HG03135 (cell line): ENCODE data around the gene SUSD3.

Experiments used
- ATAC-seq: cut with Tn5 transposase; IDR thresholded peaks from one replicate; pipeline ENCODE4 v1.9.1; 2021; ENCODE audit warnings: mild to moderate bottlenecking, moderate library complexity; ENCODE audit not compliant: unreplicated experiment

Gene SUSD3

DNA sequence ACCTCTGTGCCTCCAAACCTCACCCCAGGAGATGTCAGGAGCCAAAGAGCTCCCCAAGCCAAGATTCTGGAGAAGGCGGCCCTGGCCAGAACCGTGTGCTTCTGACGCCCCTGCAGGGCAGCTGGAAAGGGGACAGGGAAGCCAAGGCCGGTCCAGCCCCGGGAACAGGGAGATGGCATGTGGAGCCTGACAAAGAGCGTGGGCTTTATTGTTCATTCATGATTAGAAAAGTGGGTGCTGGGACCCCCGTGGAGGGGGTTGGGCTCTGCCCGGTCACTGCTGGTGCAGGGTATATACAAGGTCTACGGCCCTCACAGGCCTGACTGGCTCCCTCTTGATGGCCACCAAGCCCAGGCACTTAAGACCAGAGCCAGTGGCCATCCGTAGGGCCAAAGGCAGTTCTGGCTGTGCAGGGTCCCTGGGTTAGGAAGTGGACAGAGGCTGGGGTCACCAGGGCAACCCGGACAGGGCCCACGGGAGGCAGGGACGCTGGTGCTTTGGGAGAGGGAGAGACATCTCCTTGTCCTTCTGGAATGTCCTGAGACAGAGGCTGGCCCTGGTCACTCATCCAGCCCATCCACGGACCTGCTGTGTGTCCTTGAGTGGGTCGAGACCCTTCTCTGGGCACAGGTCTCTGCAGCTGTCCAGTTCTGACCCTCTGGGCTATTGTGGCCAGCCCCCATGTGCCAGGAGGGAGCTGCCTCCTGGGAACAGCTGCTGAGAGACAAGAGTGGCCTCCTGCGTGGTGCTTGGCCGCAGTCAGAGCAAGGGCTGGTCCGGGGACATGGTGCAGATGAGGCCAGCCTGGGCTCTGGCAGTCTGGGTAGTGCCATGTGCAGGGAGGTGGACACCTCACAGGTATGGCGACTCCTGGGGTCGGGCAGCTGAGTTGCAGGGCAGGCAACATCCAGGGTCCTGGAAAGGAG is 63.1 kb downstream of the SUSD3 start:
- no peak for ATAC-seq

DNA sequence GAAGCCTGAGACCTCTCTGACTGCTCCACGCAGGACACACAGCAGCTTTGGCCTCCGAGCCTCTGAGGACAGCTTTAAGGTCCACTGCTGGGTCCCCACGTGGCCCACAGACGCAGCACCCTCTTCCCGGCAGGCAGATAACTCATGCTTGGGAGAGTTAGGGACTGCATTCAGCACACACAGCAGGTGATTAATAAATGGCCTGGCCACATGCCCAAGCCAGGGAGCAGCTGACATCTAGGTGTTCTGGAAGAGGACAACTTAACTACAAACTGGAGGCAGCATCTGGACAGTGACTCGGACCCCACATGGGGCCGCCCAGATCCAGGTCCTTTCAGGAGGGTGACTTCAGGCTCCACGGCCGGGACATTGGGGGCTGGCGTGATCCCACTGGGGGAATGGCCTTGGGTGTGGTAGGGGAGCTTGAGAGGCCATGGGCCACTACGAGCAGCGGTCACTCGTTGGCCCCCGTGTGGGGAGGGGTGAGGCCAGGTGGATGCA is 64.3 kb downstream of the SUSD3 start:
- ATAC-seq = no peak

GRCh38 chr9:93123561-93124283 is 65.2 kb downstream of the SUSD3 start:
- no peak for ATAC-seq

DNA sequence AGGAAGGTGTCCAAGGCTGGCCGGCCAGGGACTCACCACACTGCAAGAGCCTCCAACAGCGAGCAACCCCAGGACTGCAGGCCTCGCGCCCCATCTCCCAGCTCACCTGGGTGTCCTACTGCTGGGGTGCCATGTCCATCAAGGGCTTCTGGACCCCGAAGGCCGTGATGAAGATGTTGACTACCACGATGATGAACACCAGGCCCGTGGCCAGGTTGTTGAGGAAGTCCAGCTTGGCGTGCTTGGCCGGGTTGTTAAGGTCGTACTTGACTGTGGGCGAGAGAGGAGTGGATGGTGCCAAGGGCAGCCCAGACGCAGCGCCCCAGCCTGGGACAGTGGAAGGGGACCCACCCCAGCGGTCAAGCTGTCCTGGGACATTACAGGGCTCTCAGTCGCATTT is 66.3 kb downstream of the SUSD3 start:
- ATAC-seq = no peak

GRCh38 chr9:93125331-93125894 is 66.9 kb downstream of the SUSD3 start:
- ATAC-seq = no peak

- ATAC-seq = no peak
Observed at GRCh38 chr9:93126151-93126781, 67.8 kb downstream of the SUSD3 start.

GRCh38 chr9:93126825-93127368 is 68.4 kb downstream of the SUSD3 start:
- no peak for ATAC-seq

DNA sequence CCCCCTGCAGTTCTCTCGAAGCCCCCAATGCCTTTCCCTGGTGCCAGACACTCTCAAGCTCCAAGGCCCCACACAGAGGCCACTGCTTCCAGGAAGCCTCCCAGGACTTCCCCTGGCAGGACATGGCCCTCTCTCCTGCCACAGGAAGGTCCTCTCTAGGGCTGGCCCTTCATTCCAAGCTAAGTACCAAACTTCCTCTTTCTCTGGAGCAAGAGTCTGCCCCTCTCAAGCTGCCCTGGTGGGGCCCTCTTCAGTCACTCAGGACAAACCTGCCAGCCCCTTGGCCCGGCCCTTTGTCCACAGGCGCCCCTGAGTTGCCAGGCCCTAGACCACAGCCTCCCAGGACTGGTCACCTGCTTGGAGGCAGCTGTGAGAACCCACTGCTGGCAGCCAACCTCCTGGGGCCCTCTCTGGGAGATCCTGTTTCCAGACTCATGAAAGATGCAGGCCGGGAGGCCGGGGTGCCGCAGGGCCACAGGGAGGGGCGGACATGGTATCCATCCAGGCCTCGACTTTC is 69.0 kb downstream of the SUSD3 start:
- no peak for ATAC-seq

DNA sequence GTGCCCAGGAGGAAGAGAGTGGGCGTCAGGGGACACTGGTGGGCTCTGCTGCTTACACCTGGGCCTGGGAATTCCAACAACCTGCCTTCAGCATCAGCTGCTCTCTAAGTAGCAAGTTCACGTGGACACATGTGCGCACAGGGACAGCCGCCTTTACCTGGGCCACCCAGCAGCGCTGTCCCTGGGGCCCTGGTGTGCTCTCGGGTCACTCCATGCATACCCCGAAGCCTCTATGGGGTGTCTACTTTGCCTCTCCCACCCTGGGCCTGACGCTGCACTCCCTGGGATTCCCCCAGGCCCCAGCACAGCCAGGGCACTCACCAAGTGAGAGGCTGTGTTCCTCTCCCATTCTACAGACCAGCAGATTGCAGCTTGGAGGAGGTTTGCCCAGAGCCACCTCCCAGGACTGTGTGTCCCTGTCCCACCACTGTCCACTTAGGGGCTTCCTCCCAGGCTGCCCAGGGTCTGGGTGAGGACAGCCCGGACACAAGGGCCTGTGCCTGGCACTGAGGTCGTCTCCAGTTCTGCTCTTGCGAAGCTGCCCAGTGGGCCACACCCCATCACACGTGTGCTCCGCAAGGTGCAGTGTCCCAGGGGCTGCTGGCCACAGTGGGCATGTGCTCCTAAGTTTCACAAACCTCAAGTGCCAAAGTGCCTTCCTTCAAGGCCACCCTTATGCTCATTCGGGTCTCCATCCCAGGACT is 69.7 kb downstream of the SUSD3 start:
- ATAC-seq = no peak

DNA sequence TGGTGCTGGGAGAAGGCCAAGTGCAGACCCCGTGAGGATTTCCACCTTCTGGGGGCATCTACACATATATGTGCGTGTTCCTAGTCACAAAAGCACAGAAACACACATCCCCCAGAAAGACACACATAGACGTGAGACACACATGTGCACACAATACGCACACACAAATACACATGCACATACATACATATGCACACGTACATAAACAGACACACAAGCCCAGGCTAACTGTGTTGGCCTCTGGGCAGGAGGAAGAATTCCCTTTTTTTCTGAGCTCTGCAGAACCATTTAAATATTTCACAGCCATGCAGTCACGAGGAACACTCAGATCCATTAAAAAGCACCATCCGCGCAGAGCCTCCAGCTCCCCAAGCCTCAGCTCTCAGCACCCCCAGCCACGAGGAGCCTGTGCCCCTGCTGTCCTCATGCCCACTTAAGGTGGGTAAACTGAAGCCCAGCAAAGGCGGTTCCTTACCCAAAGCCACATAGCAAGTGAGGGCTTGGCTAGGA is 70.3 kb downstream of the SUSD3 start:
- no peak for ATAC-seq

- ATAC-seq = no peak
Observed at GRCh38 chr9:93129286-93129685, 70.8 kb downstream of the SUSD3 start.

DNA sequence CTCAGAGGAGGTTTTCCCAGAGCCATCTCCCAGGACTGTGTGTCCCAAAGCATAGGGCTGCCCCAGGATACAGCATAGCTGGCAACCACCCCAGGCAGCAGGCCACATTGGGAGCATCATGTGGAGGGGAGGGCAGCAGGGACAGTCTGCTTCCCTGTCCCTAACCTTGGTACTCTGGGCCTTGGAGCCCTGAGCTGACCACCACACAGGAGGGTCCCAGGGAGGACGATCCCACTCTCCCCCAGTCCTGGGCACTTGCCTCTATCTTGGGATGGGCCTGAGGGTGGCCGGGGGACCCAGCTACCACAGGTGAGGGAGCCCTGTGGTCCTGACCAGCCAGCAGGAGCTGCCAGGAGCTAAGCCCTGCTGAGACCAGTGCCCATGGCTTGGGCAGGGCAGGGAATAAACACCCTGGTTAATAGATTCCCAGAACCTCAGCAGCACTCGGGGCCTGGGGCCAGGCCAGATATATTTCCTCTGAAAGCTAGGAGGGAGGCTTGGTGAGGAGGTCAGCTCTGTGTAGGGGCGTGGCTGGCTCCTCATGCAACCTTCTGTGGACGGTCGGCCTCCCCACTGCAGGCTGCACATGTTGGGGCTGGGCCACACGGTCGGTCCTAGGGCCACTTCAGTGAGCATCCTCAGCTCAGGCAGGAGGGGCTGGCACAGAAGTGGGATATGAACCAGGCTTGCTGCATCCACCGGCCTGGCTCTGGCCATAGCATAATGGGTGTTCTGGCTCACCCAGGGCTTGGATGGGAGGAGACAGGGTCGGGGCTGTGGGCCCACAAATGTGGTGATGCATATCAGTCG is 71.4 kb downstream of the SUSD3 start:
- ATAC-seq = no peak

DNA sequence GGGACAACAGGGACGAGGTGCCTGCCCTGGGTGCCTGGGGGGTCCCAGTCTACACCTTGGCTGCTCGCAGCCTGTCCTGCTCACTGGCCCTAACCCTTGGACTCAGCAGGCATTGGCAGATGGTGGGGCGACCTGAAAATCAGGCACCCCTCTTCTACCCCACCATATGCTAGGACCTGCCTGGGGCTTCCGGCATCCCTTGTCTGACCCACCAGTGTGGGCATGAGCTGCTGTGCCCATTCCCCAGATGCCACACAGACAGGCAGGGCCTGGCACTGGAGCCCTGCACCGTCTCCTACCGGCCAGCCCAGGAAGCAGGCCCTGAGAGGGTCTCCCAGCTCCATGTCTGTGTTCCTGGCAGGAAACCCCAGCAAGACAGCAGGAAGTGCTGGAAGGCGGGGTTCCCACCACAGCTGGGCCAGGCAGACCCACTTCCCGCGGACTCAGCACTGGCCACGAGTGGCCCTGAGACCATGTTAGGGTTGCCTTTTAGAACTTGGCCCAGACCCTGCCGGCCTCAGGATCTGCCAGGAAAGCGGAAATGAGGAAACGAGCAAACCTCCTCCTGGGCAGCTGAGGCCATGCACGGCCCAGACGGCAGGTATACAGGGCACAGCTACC is 72.5 kb downstream of the SUSD3 start:
- no peak for ATAC-seq

DNA sequence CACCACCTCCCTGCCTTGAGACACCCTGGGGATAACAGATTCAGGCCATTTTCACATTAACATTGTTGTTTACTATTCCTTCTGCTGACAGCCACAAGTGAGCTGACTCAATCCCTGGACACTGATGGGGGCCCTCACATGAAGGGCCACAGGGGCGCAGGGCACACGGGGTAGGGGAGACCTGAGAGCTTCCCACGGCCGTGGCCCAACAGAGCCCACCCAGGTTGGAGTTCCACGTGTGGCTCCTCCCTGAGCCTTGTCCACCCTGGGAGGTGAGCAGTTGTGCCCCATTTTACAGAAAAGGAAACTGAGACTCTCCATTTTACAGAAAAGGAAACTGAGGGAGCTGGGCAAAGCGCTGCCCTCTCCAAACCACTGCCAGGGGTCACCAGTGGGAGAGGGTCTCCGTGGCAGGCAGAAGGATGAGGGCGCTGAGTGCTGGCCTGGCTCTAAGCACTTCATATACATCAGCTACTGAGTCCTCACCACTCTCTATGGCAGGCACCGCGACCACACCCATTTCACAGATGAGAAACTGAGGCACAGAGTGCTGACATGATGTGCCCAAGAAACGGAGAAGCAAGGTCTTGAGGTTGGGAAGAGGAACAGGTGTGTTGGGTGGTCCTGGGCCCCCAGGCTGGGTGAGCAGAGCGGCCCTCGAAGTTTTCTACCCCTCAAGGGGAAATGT is 73.2 kb downstream of the SUSD3 start:
- no peak for ATAC-seq

GRCh38 chr9:93132287-93132927 is 73.9 kb downstream of the SUSD3 start:
- ATAC-seq = no peak

GRCh38 chr9:93132946-93133680 is 74.6 kb downstream of the SUSD3 start:
- no peak for ATAC-seq

DNA sequence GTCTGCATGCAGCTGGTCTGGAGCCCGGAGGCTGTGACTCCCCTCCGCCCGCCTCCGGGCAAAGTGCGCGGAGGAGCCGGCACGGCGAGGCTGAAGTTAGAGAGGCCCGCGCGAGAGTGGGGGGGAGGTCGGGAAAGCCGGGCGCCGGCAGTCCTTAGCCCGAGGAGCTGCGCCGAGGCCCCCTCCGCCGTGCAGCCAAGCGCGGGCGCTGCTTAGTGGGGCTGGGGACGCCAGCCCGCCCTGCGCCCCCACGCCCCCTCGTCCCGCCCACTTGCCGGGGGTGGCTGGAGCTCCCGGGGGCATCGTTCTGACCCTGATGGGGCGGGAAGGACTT is 75.1 kb downstream of the SUSD3 start:
- peak; percentile 46 for ATAC-seq
